ENCODE measurements around the gene TADA2B.
A peak's percentile ranks its signal among the peaks of the same experiment; 100 is the strongest.
"Not testable (repeated sequence)": the region's sequence is repeated elsewhere in the genome, so short reads cannot be mapped to it uniquely, and the experiment has no call there.

The TADA2B gene

DNA sequence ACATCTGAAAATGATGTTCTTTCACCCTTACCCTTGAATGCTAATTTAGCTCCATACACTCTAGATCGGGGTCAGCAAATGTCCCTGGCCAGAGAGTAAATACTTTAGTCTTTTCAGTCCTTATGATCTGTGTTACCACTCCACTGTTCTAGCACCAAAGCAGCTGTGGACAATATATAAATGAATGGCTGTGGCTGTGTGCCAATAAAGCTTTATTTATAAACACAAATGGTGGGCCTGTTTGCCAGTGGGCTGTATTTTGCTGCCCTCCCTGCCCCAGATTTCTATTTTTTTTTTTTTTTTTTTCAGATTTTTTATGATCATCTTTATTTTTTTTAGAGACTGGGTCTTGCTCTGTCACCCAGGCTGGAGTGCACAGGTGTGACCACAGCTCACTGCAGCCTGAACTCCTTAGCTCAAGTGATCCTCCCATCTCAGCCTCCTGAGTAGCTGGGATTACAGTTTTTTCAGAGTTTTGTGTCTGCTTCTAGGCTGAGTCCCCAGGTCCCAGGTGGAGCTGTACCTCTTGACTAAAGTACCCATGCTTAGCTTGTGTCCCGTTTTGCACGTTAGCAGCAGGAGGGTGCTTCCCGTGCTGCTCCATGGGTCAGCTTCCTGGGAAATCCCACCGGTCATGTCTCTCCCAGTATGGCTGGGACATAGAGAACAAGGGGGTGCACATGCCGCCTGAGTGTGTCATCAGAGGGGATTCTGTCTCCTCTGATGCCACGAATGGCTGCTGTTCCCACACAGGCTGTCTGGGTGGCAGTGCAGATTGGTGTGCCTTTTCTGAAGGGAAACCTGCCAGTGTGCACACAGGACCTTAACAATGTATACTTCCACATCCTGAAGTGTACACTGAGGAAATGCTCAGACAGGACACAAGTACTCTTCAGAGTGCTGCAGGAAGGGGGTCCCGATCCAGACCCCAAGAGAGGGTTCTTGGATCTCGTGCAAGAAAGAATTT is 40.7 kb downstream of the TADA2B start:
- FAIRE-seq (no peak), DNase-seq (ENCODE audit: insufficient read length, low spot score) (no peak)
- TF ChIP-seq POLR2A (IDR thresholded peaks at IDR 0.05; ENCODE audit: low read depth, low read length), result no peak

DNA sequence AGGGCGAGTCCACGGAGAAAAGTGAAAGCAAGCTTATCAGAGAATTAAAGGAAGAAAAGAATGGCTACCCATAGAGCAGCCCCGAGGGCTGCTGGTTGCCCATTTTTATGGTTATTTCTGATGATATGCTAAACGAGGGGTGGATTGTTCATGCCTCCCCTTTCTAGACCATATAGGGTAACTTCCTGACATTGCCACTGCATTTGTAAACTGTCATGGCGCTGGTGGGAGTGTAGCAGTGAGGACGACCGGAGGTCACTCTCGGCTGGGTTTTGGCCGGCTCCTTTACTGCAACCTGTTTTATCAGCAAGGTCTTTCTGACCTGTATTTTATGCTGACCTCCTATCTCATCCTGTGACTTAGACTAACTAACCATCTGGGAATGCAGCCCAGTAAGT is 41.4 kb downstream of the TADA2B start:
- DNase-seq (ENCODE audit: insufficient read length, low spot score), result not testable (repeated sequence)

GRCh38 chr4:7086384-7086783 is 43.2 kb downstream of the TADA2B start:
- TF ChIP-seq POLR2A (IDR thresholded peaks at IDR 0.05; ENCODE audit: low read depth, low read length), result no peak
- FAIRE-seq, result no peak
- DNase-seq (ENCODE audit: insufficient read length, low spot score), result no peak

More for the DNA sequence above, 41.4 kb downstream of the TADA2B start:
- FAIRE-seq, result not testable (repeated sequence)

DNA sequence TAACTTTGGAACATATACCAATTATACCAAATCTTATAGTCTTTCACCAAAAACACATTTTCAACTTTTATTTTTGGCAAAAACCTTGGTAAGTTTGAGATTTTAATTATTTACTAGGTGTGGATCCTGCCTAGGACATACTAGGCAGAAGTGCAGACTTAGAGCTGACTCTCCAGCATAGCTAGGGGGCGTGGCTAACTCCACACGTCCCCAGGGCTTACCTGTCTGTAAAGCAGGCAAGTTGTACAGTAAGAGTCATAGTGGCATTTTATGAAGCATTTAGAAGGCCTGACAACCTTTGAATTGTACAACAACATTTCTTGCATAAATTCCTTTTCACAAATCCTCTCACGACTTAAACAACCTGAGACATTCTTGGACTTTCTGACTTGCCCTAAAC is 43.9 kb downstream of the TADA2B start:
- TF ChIP-seq POLR2A (IDR thresholded peaks at IDR 0.05; ENCODE audit: low read depth, low read length), result no peak
- FAIRE-seq (no peak), DNase-seq (ENCODE audit: insufficient read length, low spot score) (no peak)

- DNase-seq (ENCODE audit: insufficient read length, low spot score), result no peak
- no peak for FAIRE-seq
- no peak for TF ChIP-seq POLR2A (IDR thresholded peaks at IDR 0.05; ENCODE audit: low read depth, low read length)
Measured at GRCh38 chr4:7089213-7089986, 46.2 kb downstream of the TADA2B start.

DNA sequence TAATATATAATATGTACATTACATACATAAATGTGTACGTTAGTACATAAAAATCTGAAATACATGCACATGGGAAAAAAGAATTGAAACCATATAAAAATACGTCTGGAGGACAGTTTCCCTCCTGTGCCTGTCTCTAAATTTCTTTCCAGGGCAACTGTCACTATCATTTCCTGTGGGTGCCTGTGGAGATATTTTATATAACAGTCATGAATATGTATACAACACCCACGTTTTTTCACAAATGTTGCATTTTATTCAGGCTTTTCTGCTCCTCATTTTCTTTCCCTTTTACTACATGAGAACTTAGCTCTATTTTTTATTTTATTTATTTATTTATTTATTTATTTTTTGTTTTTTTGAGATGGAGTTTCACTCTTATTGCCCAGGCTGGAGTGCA is 48.9 kb downstream of the TADA2B start:
- DNase-seq (ENCODE audit: insufficient read length, low spot score), result no peak
- TF ChIP-seq POLR2A (IDR thresholded peaks at IDR 0.05; ENCODE audit: low read depth, low read length), result no peak
- no peak for FAIRE-seq

GRCh38 chr4:7094916-7095315 is 51.7 kb downstream of the TADA2B start:
- FAIRE-seq (no peak), DNase-seq (ENCODE audit: insufficient read length, low spot score) (no peak)
- no peak for TF ChIP-seq POLR2A (IDR thresholded peaks at IDR 0.05; ENCODE audit: low read depth, low read length)

- FAIRE-seq (no peak), DNase-seq (ENCODE audit: insufficient read length, low spot score) (no peak)
- no peak for TF ChIP-seq POLR2A (IDR thresholded peaks at IDR 0.05; ENCODE audit: low read depth, low read length)
Measured at GRCh38 chr4:7095611-7096155, 52.5 kb downstream of the TADA2B start.

- no peak for TF ChIP-seq POLR2A (IDR thresholded peaks at IDR 0.05; ENCODE audit: low read depth, low read length)
- no peak for FAIRE-seq
Measured at GRCh38 chr4:7096236-7096635, 53.1 kb downstream of the TADA2B start.

DNA sequence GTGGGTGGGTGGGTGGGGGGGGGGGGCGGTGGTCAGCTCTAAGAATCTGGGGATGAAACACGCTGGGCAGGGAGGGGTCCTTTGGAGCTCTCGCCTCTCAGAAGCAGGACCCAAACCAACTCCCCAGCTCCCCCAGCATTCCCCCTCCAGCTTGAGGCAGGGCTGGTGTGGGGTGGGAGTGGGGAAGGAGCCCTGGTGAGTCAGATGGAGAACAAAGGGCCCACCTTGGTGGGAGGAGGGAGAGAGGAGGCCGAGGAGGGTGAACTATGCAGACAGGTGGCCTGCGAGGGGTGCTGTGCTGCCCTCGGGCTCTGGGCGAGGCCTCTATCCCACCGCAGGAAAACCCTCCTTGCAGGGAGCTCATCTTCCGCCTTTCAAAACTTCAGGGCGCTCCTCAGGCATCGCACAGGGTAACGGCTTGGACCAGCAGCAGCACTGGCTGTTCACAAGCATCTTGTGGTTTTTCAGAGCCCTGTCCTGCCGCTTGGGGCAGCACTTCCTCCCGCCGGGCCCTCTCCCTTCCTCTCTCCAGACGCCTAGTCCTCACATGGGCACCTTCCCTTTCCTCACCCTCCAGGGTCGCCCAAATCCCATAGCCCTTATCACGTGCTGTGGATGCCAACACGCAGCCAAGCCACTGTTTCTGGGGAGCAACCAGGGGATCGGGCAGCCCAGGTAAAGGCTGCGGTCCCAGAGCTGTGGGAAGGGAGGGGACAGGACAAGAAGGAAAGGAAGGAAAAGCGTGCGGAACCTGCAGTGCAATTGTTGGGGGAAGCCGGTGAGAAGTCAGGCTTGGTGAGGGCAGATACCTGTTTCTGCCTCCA is 58.7 kb downstream of the TADA2B start:
- DNase-seq (ENCODE audit: insufficient read length, low spot score) (peak; percentile 67), FAIRE-seq (no peak)
- TF ChIP-seq POLR2A (IDR thresholded peaks at IDR 0.05; ENCODE audit: low read depth, low read length), result no peak

More at GRCh38 chr4:7096236-7096635, 53.1 kb downstream of the TADA2B start:
- DNase-seq (ENCODE audit: insufficient read length, low spot score), result no peak

DNA sequence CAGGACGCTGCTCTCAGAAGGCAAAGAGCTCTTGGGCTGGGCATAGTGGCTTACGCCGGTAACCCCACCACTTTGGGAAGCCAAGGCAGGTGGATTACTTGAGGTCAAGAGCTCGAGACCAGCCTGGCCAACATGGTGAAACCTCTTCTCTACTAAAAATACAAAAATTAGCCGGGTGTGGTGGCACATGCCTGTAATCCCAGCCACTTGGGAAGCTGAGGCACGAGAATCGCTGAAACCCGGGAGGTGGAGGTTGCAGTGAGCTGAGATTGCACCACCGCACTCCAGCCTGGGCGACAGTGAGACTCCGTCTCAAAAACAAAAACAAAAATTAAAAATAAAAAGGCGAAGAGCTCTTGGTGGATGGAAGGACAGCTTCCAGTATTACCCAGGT is 59.3 kb downstream of the TADA2B start:
- FAIRE-seq; DNase-seq (ENCODE audit: insufficient read length, low spot score): not testable (repeated sequence)

GRCh38 chr4:7103031-7103606 is 59.9 kb downstream of the TADA2B start:
- DNase-seq (ENCODE audit: insufficient read length, low spot score) (peak; percentile 82), FAIRE-seq (no peak)
- peak; percentile 49; the same call in 1 of the 2 replicates for TF ChIP-seq POLR2A (IDR thresholded peaks at IDR 0.05; ENCODE audit: low read depth, low read length)
